Measurements from ENCODE around the gene VPS11.

DNA sequence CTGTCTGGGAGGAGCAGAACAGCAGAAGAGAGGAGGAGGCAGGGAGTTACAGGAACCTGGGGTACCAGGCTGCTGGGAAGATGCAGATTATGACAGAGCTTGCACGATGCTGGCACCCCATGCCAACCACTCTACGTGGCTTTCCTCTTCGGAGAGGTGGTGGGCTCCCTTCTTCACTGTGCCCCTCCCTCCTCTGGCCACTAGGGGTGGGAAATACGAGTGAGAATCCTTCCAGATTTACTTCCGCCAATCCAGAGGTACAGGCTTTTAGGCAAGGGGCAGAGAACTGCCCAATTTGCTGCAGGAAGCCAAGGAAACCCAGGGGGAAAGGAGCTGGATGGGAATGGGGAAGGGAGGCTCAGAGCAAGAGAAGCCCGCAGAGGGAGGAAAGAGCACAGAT is 22.9 kb upstream of the VPS11 start:
- TF ChIP-seq, protein P1, sequence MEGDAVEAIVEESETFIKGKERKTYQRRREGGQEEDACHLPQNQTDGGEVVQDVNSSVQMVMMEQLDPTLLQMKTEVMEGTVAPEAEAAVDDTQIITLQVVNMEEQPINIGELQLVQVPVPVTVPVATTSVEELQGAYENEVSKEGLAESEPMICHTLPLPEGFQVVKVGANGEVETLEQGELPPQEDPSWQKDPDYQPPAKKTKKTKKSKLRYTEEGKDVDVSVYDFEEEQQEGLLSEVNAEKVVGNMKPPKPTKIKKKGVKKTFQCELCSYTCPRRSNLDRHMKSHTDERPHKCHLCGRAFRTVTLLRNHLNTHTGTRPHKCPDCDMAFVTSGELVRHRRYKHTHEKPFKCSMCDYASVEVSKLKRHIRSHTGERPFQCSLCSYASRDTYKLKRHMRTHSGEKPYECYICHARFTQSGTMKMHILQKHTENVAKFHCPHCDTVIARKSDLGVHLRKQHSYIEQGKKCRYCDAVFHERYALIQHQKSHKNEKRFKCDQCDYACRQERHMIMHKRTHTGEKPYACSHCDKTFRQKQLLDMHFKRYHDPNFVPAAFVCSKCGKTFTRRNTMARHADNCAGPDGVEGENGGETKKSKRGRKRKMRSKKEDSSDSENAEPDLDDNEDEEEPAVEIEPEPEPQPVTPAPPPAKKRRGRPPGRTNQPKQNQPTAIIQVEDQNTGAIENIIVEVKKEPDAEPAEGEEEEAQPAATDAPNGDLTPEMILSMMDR (IDR thresholded peaks at IDR 0.05) = no peak
- TF ChIP-seq POLR2A (IDR thresholded peaks at IDR 0.05) = no peak
